Adrenal gland (tissue), 5 donors: ENCODE results near the gene SCN4A.
"Not testable (repeated sequence)": the region's sequence is repeated elsewhere in the genome, so short reads cannot be mapped to it uniquely, and the experiment has no call there.

Experiments
- POLR2A ChIP-seq, 2 donors: fragments of 450-650 bp; IDR thresholded peaks; one replicate each; pipeline ENCODE4 v1.6.1; 2017; ENCODE audit warnings: antibody characterized with exemption in 2 of 2, mild to moderate bottlenecking in 2 of 2, moderate library complexity in 1 of 2
- TF ChIP-seq, protein P1 (sequence below), 6 experiments: fragments of 450-650 bp in 4 of 6; fragments of 200-600 bp in 2 of 6; sonication (generic) in 1 of 6; IDR thresholded peaks; 1 replicate in 5 of 6; 2 replicates in 1 of 6; pipeline versions ENCODE4 v1.5.1 to v1.8.0; 2016 to 2021; ENCODE audit warnings: antibody characterized with exemption in 6 of 6, mild to moderate bottlenecking in 2 of 6, moderate library complexity in 1 of 6
- donor health status: DM: no; HTN: no; CAD: no.

DNA sequence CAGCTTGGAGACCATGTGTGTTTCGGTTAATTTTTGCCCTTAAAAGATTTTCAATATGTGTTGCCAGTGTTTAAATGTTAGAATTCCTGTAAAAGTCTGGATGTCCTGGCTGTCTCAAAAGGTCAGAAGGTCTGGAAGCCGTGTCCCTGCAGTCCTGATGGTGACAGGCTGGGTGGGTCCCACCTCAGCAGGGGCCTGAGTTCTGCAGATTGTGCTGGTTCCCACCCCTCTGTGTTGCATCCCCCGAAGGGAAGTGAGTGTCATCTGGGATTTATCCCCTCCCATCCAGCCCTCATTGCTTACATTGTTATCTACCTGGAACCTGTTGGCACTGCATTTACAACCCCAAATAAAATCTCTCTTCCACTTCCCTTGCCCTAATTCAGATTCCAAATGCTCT lies 78.7 kb downstream of the SCN4A start:
- TF ChIP-seq, protein P1, sequence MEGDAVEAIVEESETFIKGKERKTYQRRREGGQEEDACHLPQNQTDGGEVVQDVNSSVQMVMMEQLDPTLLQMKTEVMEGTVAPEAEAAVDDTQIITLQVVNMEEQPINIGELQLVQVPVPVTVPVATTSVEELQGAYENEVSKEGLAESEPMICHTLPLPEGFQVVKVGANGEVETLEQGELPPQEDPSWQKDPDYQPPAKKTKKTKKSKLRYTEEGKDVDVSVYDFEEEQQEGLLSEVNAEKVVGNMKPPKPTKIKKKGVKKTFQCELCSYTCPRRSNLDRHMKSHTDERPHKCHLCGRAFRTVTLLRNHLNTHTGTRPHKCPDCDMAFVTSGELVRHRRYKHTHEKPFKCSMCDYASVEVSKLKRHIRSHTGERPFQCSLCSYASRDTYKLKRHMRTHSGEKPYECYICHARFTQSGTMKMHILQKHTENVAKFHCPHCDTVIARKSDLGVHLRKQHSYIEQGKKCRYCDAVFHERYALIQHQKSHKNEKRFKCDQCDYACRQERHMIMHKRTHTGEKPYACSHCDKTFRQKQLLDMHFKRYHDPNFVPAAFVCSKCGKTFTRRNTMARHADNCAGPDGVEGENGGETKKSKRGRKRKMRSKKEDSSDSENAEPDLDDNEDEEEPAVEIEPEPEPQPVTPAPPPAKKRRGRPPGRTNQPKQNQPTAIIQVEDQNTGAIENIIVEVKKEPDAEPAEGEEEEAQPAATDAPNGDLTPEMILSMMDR (IDR thresholded peaks at IDR 0.05) = not testable (repeated sequence)
- TF ChIP-seq POLR2A (IDR thresholded peaks at IDR 0.05) = not testable (repeated sequence)
